Measurements from ENCODE around the gene OSBPL3. TPM values are rescaled to one million over a fixed set of nuclear protein-coding genes. Genes with fewer than 3 reads are reported as not detected.

Gene OSBPL3
- total RNA-seq, 2 experiments from 2014 or later = 44.6 to 45.7 TPM

- H3K27me3 Mint-ChIP-seq = no peaks in the 10 kb centered on the region
- intact Hi-C loops (cut with micrococcal nuclease) = no loop called here
- peak overlapping the region; percentile 86 for H3K27ac Mint-ChIP-seq
- H3K36me3 Mint-ChIP-seq (ENCODE audit: low read depth) = peaks cover 14% of the 10 kb centered on the region
- POLR2A ChIA-PET = interaction anchor here (0.6 to 4.4 kb wide), 17 partner anchors 11 to 158 kb away, joined by 3 to 25 read pairs (median 4); no protein-coding TSS in a partner anchor
- peaks cover 61% of the 10 kb centered on the region for H3K4me1 Mint-ChIP-seq (ENCODE audit: low read depth)
- CTCF ChIA-PET = interaction anchor here (0.6 to 7.1 kb wide), 32 partner anchors 9 to 168 kb away, joined by 3 to 72 read pairs (median 4); no protein-coding TSS in a partner anchor
- DNase-seq = no peak
- H3K9me3 Mint-ChIP-seq = no peaks in the 10 kb centered on the region
- TF ChIP-seq CTCF (IDR thresholded peaks at IDR 0.05) = no peak
- ATAC-seq = no peak
- H3K4me3 Mint-ChIP-seq = peak overlapping the region; percentile 83
These were observed 1.0 kb downstream of the OSBPL3 start for GRCh38 chr7:24978843-24979469.

- ChIA-PET CTCF (no interaction called here), POLR2A (interaction anchor here (4.4 kb wide), 1 partner anchor 155 kb away, joined by 19 read pairs; no protein-coding TSS in a partner anchor)
- no peaks in the 10 kb centered on the region for H3K9me3 Mint-ChIP-seq
- H3K4me1 Mint-ChIP-seq (ENCODE audit: low read depth) = peaks cover 68% of the 10 kb centered on the region
- DNase-seq = no peak
- intact Hi-C loops (cut with micrococcal nuclease) = no loop called here
- TF ChIP-seq CTCF (IDR thresholded peaks at IDR 0.05) = no peak
- no peak for ATAC-seq
- peaks cover 14% of the 10 kb centered on the region for H3K36me3 Mint-ChIP-seq (ENCODE audit: low read depth)
- no peak overlapping the region for H3K4me3 Mint-ChIP-seq
- no peaks in the 10 kb centered on the region for H3K27me3 Mint-ChIP-seq
- no peak overlapping the region for H3K27ac Mint-ChIP-seq
These were observed 4.2 kb downstream of the OSBPL3 start for GRCh38 chr7:24975644-24976260.

GRCh38 chr7:24975172-24975571, 4.8 kb downstream of the OSBPL3 start:
- intact Hi-C loops (cut with micrococcal nuclease) = no loop called here
- Mint-ChIP-seq H3K4me3 (no peak overlapping the region), H3K9me3 (no peaks in the 10 kb centered on the region), H3K27me3 (no peaks in the 10 kb centered on the region), H3K4me1 (ENCODE audit: low read depth) (peaks cover 69% of the 10 kb centered on the region), H3K36me3 (ENCODE audit: low read depth) (peaks cover 15% of the 10 kb centered on the region), H3K27ac (no peak overlapping the region)
- POLR2A ChIA-PET = no interaction called here
- no peak for TF ChIP-seq CTCF (IDR thresholded peaks at IDR 0.05)
- ATAC-seq (no peak), DNase-seq (no peak)
- CTCF ChIA-PET = no interaction called here

- H3K4me1 Mint-ChIP-seq (ENCODE audit: low read depth) = peaks cover 76% of the 10 kb centered on the region
- intact Hi-C loops (cut with micrococcal nuclease) = no loop called here
- DNase-seq (no peak), ATAC-seq (no peak)
- H3K27me3 Mint-ChIP-seq = no peaks in the 10 kb centered on the region
- no peak overlapping the region for H3K4me3 Mint-ChIP-seq
- H3K27ac Mint-ChIP-seq = no peak overlapping the region
- POLR2A ChIA-PET = no interaction called here
- peaks cover 15% of the 10 kb centered on the region for H3K36me3 Mint-ChIP-seq (ENCODE audit: low read depth)
- no peaks in the 10 kb centered on the region for H3K9me3 Mint-ChIP-seq
- CTCF ChIA-PET = interaction anchor here (1.0 kb wide), 1 partner anchor 124 kb away, joined by 3 read pairs; no protein-coding TSS in a partner anchor
- no peak for TF ChIP-seq CTCF (IDR thresholded peaks at IDR 0.05)
These were observed 5.7 kb downstream of the OSBPL3 start for GRCh38 chr7:24974026-24974832.

All from activated CD8-positive, alpha-beta T cell treated with anti-CD3 and anti-CD28 coated beads for 36 hours (primary cell).